ENCODE results near the gene PSAT1.

DNA sequence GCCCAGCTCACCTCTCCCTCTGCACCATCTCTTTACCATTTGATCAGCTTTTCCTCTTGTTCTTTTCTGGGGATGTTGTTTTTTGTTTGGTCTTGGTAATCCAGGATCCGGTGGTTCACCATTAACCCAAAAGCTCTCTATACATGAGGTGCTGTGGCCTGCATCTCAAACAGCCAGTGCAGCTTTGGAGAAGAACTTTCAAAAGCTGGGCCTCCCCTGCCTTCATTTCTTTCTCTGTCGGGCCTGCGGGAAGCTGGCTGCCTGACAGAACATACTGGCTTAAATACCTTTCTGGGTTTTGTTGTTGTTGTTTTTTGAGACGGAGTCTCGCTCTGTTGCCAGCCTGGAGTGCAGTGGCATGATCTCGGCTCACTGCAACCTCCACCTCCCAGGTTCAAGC, 12.1 kb downstream of the PSAT1 start:
- TF ChIP-seq EZH2 (IDR thresholded peaks at IDR 0.05; ENCODE audit: borderline replicate concordance) (no peak), EZH2phosphoT487 (IDR thresholded peaks at IDR 0.05; ENCODE audit: low read depth, severe bottlenecking, unreplicated experiment) (no peak)
- TF ChIP-seq, protein P1, sequence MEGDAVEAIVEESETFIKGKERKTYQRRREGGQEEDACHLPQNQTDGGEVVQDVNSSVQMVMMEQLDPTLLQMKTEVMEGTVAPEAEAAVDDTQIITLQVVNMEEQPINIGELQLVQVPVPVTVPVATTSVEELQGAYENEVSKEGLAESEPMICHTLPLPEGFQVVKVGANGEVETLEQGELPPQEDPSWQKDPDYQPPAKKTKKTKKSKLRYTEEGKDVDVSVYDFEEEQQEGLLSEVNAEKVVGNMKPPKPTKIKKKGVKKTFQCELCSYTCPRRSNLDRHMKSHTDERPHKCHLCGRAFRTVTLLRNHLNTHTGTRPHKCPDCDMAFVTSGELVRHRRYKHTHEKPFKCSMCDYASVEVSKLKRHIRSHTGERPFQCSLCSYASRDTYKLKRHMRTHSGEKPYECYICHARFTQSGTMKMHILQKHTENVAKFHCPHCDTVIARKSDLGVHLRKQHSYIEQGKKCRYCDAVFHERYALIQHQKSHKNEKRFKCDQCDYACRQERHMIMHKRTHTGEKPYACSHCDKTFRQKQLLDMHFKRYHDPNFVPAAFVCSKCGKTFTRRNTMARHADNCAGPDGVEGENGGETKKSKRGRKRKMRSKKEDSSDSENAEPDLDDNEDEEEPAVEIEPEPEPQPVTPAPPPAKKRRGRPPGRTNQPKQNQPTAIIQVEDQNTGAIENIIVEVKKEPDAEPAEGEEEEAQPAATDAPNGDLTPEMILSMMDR (IDR thresholded peaks at IDR 0.05; ENCODE audit: poor library complexity): no peak

Measured in hepatocyte (in vitro differentiated cells).